ENCODE measurements around the gene TARS1.
"Not testable (repeated sequence)": the region's sequence is repeated elsewhere in the genome, so short reads cannot be mapped to it uniquely, and the experiment has no call there.

Gene TARS1

GRCh38 chr5:33489481-33490067, 48.8 kb downstream of the TARS1 start:
- no peak for DNase-seq

DNA sequence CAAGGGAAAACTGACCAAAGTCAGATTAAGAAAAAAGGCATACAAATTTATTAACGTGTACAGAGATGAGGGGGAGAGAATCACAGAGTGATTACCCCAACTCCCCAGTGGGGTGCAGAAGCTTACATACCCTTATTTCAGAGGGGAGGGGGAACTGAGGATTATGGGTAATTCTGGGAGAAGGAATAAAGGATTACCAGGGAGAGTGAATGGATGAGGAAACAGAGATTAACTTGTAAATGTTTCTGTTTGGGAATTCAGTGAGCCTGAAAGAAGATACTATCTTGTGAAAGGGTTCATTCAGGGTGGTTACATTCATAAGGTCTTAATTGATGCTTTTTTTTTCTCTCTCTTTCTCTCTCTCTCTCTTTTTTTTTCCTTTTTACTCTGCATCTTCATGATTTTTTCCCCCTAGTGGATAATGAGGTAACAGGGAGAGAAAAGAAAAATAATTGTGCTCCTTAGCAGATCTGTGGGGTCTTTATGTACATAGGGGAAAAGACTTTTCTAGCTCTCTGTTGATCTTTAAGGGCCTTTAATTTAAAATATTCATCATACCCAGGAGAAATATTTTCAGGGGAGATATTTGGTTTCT, 49.4 kb downstream of the TARS1 start:
- DNase-seq, result no peak

DNA sequence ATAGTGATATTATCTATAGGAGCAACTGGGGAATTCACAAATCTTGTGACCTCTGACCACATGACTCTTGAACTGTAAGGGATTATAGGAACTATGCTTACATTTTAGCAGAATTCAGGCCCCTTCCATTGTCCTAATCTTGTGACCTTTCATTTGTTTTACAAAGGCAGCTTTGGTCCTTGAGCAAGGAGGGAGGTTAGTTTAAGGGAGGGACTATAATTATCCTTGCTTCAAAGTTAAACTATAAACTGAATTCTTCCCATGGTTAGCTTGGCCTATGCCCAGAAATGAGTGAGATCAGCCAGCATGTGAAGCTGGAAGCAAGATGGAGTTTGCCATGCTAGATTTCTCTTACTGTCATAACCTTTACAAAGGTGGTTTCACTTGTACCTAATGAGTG, 51.2 kb downstream of the TARS1 start:
- DNase-seq, result no peak

DNA sequence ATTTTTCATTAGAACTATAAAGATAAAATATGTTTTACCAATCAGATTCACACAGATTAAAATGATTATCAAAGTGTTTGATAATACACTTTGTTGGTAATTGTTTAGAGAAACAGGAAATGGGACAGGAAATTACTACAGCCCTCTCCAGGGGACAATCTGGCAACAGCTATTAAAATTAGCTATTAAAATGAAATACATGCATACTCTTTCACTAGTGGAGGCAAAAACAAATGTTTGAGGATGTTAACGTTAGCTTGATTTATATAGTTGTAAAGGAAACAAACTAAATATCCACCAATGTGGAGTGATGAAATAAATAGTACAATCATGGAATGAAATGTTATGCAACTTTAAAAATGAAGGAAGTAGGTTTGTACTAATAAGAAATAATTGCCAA, 53.7 kb downstream of the TARS1 start:
- no peak for DNase-seq

DNA sequence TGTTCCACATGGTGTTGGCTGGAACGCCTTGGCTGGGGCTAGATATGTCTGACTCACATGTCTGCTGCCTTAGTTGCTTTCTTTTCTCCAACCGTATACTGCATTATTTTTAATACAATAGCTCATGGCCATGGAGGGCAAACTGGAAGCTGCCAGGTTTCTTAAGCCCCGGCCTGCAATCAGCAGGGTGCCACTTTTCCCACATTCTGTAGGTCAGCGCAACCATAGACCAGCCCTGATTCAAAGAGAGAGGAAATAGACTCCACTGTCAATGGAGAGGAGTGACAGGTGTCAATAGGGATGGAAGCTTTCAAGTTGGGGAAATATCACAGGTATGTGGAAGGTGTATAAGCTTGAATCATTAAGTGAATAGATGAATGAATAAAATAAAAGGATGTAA, 60.5 kb downstream of the TARS1 start:
- DNase-seq, result no peak

DNA sequence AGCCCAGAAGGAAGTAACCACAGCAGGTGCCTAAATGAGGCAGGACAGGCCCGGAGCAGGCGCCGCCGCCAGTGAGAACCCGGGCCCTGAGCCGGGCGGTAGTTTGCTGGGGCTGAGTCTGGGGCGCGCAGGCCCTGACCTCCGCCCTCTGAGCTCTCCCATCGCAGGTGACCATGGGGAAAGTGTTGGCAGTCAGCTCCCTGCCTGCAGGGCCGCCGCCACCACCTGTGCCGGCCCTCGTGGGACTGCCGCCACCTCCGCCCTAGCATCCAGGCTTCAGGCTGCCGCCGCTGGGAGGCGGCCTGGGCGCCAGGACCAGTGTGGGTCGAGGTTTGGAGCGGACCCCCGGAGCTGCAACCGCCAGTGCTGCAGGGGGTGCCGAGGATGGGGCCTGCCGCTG, 61.1 kb downstream of the TARS1 start:
- no peak for DNase-seq

DNA sequence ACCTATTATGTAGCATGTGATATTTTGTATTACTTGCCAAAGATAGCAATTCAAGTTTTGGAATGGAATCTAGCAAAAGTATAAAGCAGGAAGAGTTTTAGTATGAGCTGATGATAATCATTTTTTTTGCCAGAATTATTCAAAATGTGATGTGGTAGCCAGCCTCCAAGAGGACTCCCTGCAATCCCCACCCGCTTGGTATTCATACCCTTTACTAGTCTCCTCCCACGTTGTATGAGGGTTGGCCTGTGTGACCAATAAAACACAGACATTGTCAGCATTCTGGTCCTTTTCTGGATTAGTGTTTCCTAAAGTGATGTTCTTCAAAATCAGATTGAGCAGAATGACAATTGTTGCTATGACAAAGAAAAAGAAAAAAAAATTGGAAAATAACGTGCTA, 63.8 kb downstream of the TARS1 start:
- no peak for DNase-seq

- no peak for DNase-seq
Measured at GRCh38 chr5:33507426-33507825, 66.7 kb downstream of the TARS1 start.

GRCh38 chr5:33509036-33509435, 68.3 kb downstream of the TARS1 start:
- no peak for DNase-seq

DNA sequence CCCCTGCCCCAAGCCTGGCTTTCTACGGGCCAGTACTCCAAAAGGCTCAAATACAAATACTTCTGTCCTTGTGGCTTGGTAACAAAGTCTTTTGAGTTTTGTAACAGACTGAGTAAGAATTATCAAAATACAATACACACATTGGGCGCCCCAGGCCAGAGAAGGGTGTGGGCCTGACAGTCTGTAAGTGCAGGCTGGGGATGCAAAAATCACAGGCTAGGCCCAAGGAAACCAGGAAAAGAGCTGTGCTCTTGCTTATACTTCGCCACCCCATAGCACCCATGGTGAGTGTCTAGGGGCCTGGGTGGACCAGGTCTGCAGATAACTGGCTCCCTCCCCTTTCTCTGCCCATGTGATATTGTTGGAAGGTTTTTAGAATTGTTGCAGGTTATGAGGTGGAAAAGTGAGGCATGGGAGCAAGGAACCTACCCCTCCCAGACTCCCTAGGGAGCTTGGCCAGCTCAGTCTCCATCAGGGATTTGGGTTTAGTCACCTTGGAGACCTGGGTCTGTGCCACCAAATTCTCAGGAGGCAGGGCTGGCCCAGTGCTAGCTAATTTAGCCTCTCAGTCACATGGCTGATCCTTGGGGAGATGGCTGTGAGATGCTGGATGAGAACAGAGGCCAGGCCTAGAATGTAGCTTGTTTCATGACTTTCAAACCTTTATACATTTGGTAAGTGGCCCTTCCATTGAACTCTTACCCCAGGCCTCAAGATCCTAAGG, 72.9 kb downstream of the TARS1 start:
- no peak for DNase-seq

- DNase-seq, result not testable (repeated sequence)
Measured at GRCh38 chr5:33515366-33515765, 74.6 kb downstream of the TARS1 start.

GRCh38 chr5:33516421-33516820, 75.7 kb downstream of the TARS1 start:
- no peak for DNase-seq
